ENCODE data around the gene FCHSD2. TPM values are rescaled to one million over a fixed set of nuclear protein-coding genes. Genes with fewer than 3 reads are reported as not detected.

Gene FCHSD2
- total and polyA plus RNA-seq, 2 donors (not counting 1 experiment from before 2014, with no cell fraction given): 19.5 to 40.6 TPM

- no peak overlapping the region for H2AFZ ChIP-seq (ENCODE audit: low read length)
- H3K4me1 ChIP-seq (ENCODE audit: control insufficient read depth, extremely low read depth, insufficient read depth, low read length): peaks cover 2% of the 10 kb centered on the region
- H3K27ac ChIP-seq (ENCODE audit: insufficient read depth, low read length): no peak overlapping the region
- H4K20me1 ChIP-seq (ENCODE audit: control insufficient read depth, extremely low read depth, insufficient read depth, low read length): no peaks in the 10 kb centered on the region
- no peak for TF ChIP-seq CTCF (conservative IDR thresholded peaks at IDR 0.05 in 1 of 2, IDR thresholded peaks at IDR 0.05 in 1 of 2; ENCODE audit: low read depth in 1 of 2, low read length in 2 of 2)
- TF ChIP-seq EZH2 (IDR thresholded peaks at IDR 0.05; ENCODE audit: low read length, missing control alignments): no peak
- no peaks in the 10 kb centered on the region for H3K79me2 ChIP-seq (ENCODE audit: control insufficient read depth, insufficient read depth, low read length)
- no peak overlapping the region for H3K4me3 ChIP-seq (replicated peaks in 1 of 4; ENCODE audit: control extremely low read depth in 1 of 4, insufficient read depth in 1 of 4, low read depth in 3 of 4, low read length in 4 of 4)
- no peak overlapping the region for H3K9ac ChIP-seq (ENCODE audit: insufficient read depth, low read length)
- no peaks in the 10 kb centered on the region for H3K9me3 ChIP-seq (ENCODE audit: control insufficient read depth, insufficient read depth, low read depth, low read length)
- DNase-seq (ENCODE audit: low read depth in 2 of 2): no peak
- H3K27me3 ChIP-seq (ENCODE audit: control insufficient read depth, insufficient read depth, low read length): no peaks in the 10 kb centered on the region
- no peak overlapping the region for H3K4me2 ChIP-seq (ENCODE audit: extremely low read depth, insufficient read depth, low read length)
- H3K36me3 ChIP-seq (ENCODE audit: control insufficient read depth, insufficient read depth, low read length): no peaks in the 10 kb centered on the region
Measured at GRCh38 chr11:73011126-73011817, 130.8 kb downstream of the FCHSD2 start.

- Histone ChIP-seq H3K4me2 (ENCODE audit: extremely low read depth, insufficient read depth, low read length) (no peak overlapping the region), H3K79me2 (ENCODE audit: control insufficient read depth, insufficient read depth, low read length) (no peaks in the 10 kb centered on the region), H2AFZ (ENCODE audit: low read length) (no peak overlapping the region), H3K9me3 (ENCODE audit: control insufficient read depth, insufficient read depth, low read depth, low read length) (no peaks in the 10 kb centered on the region), H3K36me3 (ENCODE audit: control insufficient read depth, insufficient read depth, low read length) (no peaks in the 10 kb centered on the region), H4K20me1 (ENCODE audit: control insufficient read depth, extremely low read depth, insufficient read depth, low read length) (no peaks in the 10 kb centered on the region), H3K4me3 (replicated peaks in 1 of 4; ENCODE audit: control extremely low read depth in 1 of 4, insufficient read depth in 1 of 4, low read depth in 3 of 4, low read length in 4 of 4) (no peak overlapping the region), H3K27me3 (ENCODE audit: control insufficient read depth, insufficient read depth, low read length) (no peaks in the 10 kb centered on the region), H3K4me1 (ENCODE audit: control insufficient read depth, extremely low read depth, insufficient read depth, low read length) (peaks cover 2% of the 10 kb centered on the region), H3K9ac (ENCODE audit: insufficient read depth, low read length) (no peak overlapping the region), H3K27ac (ENCODE audit: insufficient read depth, low read length) (no peak overlapping the region)
- DNase-seq (ENCODE audit: low read depth in 2 of 2): no peak
- TF ChIP-seq CTCF (conservative IDR thresholded peaks at IDR 0.05 in 1 of 2, IDR thresholded peaks at IDR 0.05 in 1 of 2; ENCODE audit: low read depth in 1 of 2, low read length in 2 of 2): no peak
- no peak for TF ChIP-seq EZH2 (IDR thresholded peaks at IDR 0.05; ENCODE audit: low read length, missing control alignments)
Measured at GRCh38 chr11:73009972-73010371, 132.1 kb downstream of the FCHSD2 start.

- DNase-seq (ENCODE audit: low read depth in 2 of 2): no peak
- Histone ChIP-seq H3K27ac (ENCODE audit: insufficient read depth, low read length) (no peak overlapping the region), H4K20me1 (ENCODE audit: control insufficient read depth, extremely low read depth, insufficient read depth, low read length) (no peaks in the 10 kb centered on the region), H3K79me2 (ENCODE audit: control insufficient read depth, insufficient read depth, low read length) (no peaks in the 10 kb centered on the region), H3K9me3 (ENCODE audit: control insufficient read depth, insufficient read depth, low read depth, low read length) (no peaks in the 10 kb centered on the region), H3K27me3 (ENCODE audit: control insufficient read depth, insufficient read depth, low read length) (no peaks in the 10 kb centered on the region), H3K9ac (ENCODE audit: insufficient read depth, low read length) (no peak overlapping the region), H3K4me3 (replicated peaks in 1 of 4; ENCODE audit: control extremely low read depth in 1 of 4, insufficient read depth in 1 of 4, low read depth in 3 of 4, low read length in 4 of 4) (no peak overlapping the region), H3K4me1 (ENCODE audit: control insufficient read depth, extremely low read depth, insufficient read depth, low read length) (no peaks in the 10 kb centered on the region), H3K36me3 (ENCODE audit: control insufficient read depth, insufficient read depth, low read length) (no peaks in the 10 kb centered on the region), H2AFZ (ENCODE audit: low read length) (no peak overlapping the region), H3K4me2 (ENCODE audit: extremely low read depth, insufficient read depth, low read length) (no peak overlapping the region)
- TF ChIP-seq CTCF (conservative IDR thresholded peaks at IDR 0.05 in 1 of 2, IDR thresholded peaks at IDR 0.05 in 1 of 2; ENCODE audit: low read depth in 1 of 2, low read length in 2 of 2) (no peak), EZH2 (IDR thresholded peaks at IDR 0.05; ENCODE audit: low read length, missing control alignments) (no peak)
Measured at GRCh38 chr11:73004088-73004487, 138.0 kb downstream of the FCHSD2 start.
